DOHH2 (cell line): Measurements from ENCODE around the gene PI16.
A peak's percentile ranks its signal among the peaks of the same experiment; 100 is the strongest.

Source experiments
- H3F3A ChIP-seq: fragments of 200-600 bp; sonication (generic), shearing (Covaris generic); 2 replicates; pipeline ENCODE4 v1.6.0; 2016; ENCODE audit warnings: antibody characterized with exemption, mild to moderate bottlenecking; ENCODE audit not compliant: control insufficient read depth, insufficient read depth
- H3K27ac ChIP-seq: fragments of 200-600 bp; sonication (generic); 2 replicates; pipeline ENCODE4 v1.5.1; 2014; ENCODE audit warnings: low read depth, mild to moderate bottlenecking, low read length, moderate library complexity
- H3K27me3 ChIP-seq: fragments of 200-600 bp; sonication (generic); 2 replicates; pipeline ENCODE4 v1.6.1; 2014; ENCODE audit warnings: mild to moderate bottlenecking, low read length, mixed read lengths; ENCODE audit not compliant: control insufficient read depth
- H3K36me3 ChIP-seq: fragments of 200-600 bp; sonication (generic); 2 replicates; pipeline ENCODE4 v1.6.1; 2014; ENCODE audit warnings: mild to moderate bottlenecking, low read length, moderate library complexity, mixed read lengths; ENCODE audit not compliant: control insufficient read depth
- H3K4me1 ChIP-seq: fragments of 200-600 bp; sonication (generic); 2 replicates; pipeline ENCODE4 v1.6.1; 2014; ENCODE audit warnings: mild to moderate bottlenecking, low read length, mixed read lengths; ENCODE audit not compliant: control insufficient read depth
- H3K4me2 ChIP-seq: fragments of 200-600 bp; sonication (generic); 2 replicates; pipeline ENCODE4 v1.6.0; 2014; ENCODE audit warnings: mild to moderate bottlenecking, low read length, moderate library complexity
- H3K4me3 ChIP-seq: fragments of 200-600 bp; sonication (generic); 2 replicates; pipeline ENCODE4 v1.5.1; 2014; ENCODE audit warnings: mild to moderate bottlenecking, low read length, mixed read lengths
- H3K79me2 ChIP-seq: fragments of 200-600 bp; sonication (generic); 2 replicates; pipeline ENCODE4 v1.6.1; 2014; ENCODE audit warnings: mild to moderate bottlenecking, low read length, mixed read lengths; ENCODE audit not compliant: control insufficient read depth
- H3K9me2 ChIP-seq: fragments of 200-600 bp; sonication (generic); replicated peaks from 2 replicates; pipeline ENCODE4 v1.6.1; 2014; ENCODE audit warnings: mild to moderate bottlenecking, low read length, mixed read lengths; ENCODE audit not compliant: control insufficient read depth
- H3K9me3 ChIP-seq: fragments of 200-600 bp; sonication (generic); 2 replicates; pipeline ENCODE4 v1.6.1; 2014; ENCODE audit warnings: antibody characterized with exemption, low read length, mixed read lengths; ENCODE audit not compliant: control insufficient read depth, insufficient read depth
- H4K20me1 ChIP-seq: fragments of 200-600 bp; sonication (generic); 2 replicates; pipeline ENCODE4 v1.6.0; 2014; ENCODE audit warnings: low read depth, mild to moderate bottlenecking, antibody characterized with exemption, low read length, moderate library complexity; ENCODE audit not compliant: control insufficient read depth, insufficient read depth
- EZH2phosphoT487 ChIP-seq: fragments of 200-600 bp; sonication (generic); IDR thresholded peaks from 2 replicates; pipeline ENCODE4 v1.6.1; 2017; ENCODE audit warnings: borderline replicate concordance, mild to moderate bottlenecking, antibody characterized with exemption, low read length, moderate library complexity, mixed read lengths
- TF ChIP-seq, protein P1 (sequence below): fragments of 200-600 bp; sonication (generic); IDR thresholded peaks from one replicate; pipeline ENCODE4 v1.5.1; 2014; ENCODE audit warnings: antibody characterized with exemption, mild to moderate bottlenecking, low read depth, low read length; ENCODE audit not compliant: poor library complexity, severe bottlenecking

PI16 gene

GRCh38 chr6:36962874-36963273 is 8.3 kb downstream of the PI16 start:
- Histone ChIP-seq H3K36me3 (peaks cover 8% of the 10 kb centered on the region), H4K20me1 (no peaks in the 10 kb centered on the region), H3K4me1 (peaks cover 24% of the 10 kb centered on the region), H3K27me3 (no peaks in the 10 kb centered on the region), H3F3A (peaks cover 7% of the 10 kb centered on the region), H3K9me3 (no peaks in the 10 kb centered on the region), H3K9me2 (no peaks in the 10 kb centered on the region), H3K4me2 (peak overlapping the region; percentile 13), H3K27ac (no peak overlapping the region), H3K79me2 (no peaks in the 10 kb centered on the region), H3K4me3 (peak overlapping the region; percentile 48)
- TF ChIP-seq, protein P1, sequence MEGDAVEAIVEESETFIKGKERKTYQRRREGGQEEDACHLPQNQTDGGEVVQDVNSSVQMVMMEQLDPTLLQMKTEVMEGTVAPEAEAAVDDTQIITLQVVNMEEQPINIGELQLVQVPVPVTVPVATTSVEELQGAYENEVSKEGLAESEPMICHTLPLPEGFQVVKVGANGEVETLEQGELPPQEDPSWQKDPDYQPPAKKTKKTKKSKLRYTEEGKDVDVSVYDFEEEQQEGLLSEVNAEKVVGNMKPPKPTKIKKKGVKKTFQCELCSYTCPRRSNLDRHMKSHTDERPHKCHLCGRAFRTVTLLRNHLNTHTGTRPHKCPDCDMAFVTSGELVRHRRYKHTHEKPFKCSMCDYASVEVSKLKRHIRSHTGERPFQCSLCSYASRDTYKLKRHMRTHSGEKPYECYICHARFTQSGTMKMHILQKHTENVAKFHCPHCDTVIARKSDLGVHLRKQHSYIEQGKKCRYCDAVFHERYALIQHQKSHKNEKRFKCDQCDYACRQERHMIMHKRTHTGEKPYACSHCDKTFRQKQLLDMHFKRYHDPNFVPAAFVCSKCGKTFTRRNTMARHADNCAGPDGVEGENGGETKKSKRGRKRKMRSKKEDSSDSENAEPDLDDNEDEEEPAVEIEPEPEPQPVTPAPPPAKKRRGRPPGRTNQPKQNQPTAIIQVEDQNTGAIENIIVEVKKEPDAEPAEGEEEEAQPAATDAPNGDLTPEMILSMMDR: no peak
- no peak for TF ChIP-seq EZH2phosphoT487

GRCh38 chr6:36963451-36964290 is 9.1 kb downstream of the PI16 start:
- no peaks in the 10 kb centered on the region for H3K9me3 ChIP-seq
- H3K4me1 ChIP-seq: peaks cover 24% of the 10 kb centered on the region
- no peak overlapping the region for H3K27ac ChIP-seq
- no peak for TF ChIP-seq EZH2phosphoT487
- TF ChIP-seq, protein P1: no peak
- H3K4me3 ChIP-seq: peak overlapping the region; percentile 48
- H3K9me2 ChIP-seq: no peaks in the 10 kb centered on the region
- H3K79me2 ChIP-seq: no peaks in the 10 kb centered on the region
- H3K27me3 ChIP-seq: no peaks in the 10 kb centered on the region
- H3K36me3 ChIP-seq: peaks cover 16% of the 10 kb centered on the region
- H4K20me1 ChIP-seq: no peaks in the 10 kb centered on the region
- peak overlapping the region; percentile 13 for H3K4me2 ChIP-seq
- peaks cover 7% of the 10 kb centered on the region for H3F3A ChIP-seq

DNA sequence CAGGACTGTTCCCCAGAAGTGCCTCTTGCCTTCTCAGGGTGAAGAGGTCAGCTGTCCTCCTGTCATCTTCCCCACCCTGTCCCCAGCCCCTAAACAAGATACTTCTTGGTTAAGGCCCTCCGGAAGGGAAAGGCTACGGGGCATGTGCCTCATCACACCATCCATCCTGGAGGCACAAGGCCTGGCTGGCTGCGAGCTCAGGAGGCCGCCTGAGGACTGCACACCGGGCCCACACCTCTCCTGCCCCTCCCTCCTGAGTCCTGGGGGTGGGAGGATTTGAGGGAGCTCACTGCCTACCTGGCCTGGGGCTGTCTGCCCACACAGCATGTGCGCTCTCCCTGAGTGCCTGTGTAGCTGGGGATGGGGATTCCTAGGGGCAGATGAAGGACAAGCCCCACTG is 9.8 kb downstream of the PI16 start:
- peaks cover 24% of the 10 kb centered on the region for H3K4me1 ChIP-seq
- H3K27ac ChIP-seq: no peak overlapping the region
- H4K20me1 ChIP-seq: no peaks in the 10 kb centered on the region
- peaks cover 7% of the 10 kb centered on the region for H3F3A ChIP-seq
- peaks cover 23% of the 10 kb centered on the region for H3K36me3 ChIP-seq
- H3K9me3 ChIP-seq: no peaks in the 10 kb centered on the region
- H3K4me3 ChIP-seq: no peak overlapping the region
- no peaks in the 10 kb centered on the region for H3K79me2 ChIP-seq
- no peaks in the 10 kb centered on the region for H3K27me3 ChIP-seq
- TF ChIP-seq EZH2phosphoT487: no peak
- TF ChIP-seq, protein P1: no peak
- no peak overlapping the region for H3K4me2 ChIP-seq
- H3K9me2 ChIP-seq: no peaks in the 10 kb centered on the region
